Tibial artery (tissue), 4 donors: ENCODE results near the gene MRGPRX2.

Source experiments
- DNase-seq, 2 donors: peaks; one replicate each; pipeline ENCODE4 v3.0.0-alpha.2; 2019
- H3K27ac ChIP-seq, 2 donors: fragments of 200-600 bp; sonication (generic) in 1 of 2; 1 replicate in 1 of 2; 2 replicates in 1 of 2; pipeline ENCODE4 v1.5.1; 2018 to 2019; ENCODE audit warnings: mild to moderate bottlenecking in 1 of 2
- H3K27me3 ChIP-seq, 2 donors: fragments of 200-600 bp; sonication (generic) in 1 of 2; one replicate each; pipeline versions ENCODE4 v1.5.1 to v1.6.0; 2016 to 2019
- H3K36me3 ChIP-seq, 3 donors: fragments of 200-600 bp; sonication (generic) in 2 of 3; one replicate each; pipeline ENCODE4 v1.5.1; 2016 to 2019; ENCODE audit warnings: mild to moderate bottlenecking in 2 of 3
- H3K4me1 ChIP-seq, 4 donors: fragments of 200-600 bp; sonication (generic) in 2 of 4; 1 replicate in 3 of 4; 2 replicates in 1 of 4; pipeline ENCODE4 v1.5.1; 2016 to 2019
- H3K4me3 ChIP-seq, 2 donors: fragments of 200-600 bp; sonication (generic) in 1 of 2; 1 replicate in 1 of 2; 2 replicates in 1 of 2; pipeline ENCODE4 v1.5.1; 2018 to 2019; ENCODE audit warnings: mild to moderate bottlenecking in 2 of 2
- H3K9me3 ChIP-seq, 3 donors: fragments of 200-600 bp; sonication (generic) in 1 of 3; one replicate each; pipeline ENCODE4 v1.5.1; 2016 to 2019
- intact Hi-C: fragments of 100-400 bp; cut with DNase I; formaldehyde crosslinking; loops from one replicate; pipeline ENCODE4 v1.15.0; 2023; ENCODE audit warnings: low total_unique reads
- TF ChIP-seq, protein P1 (sequence below), 2 experiments: fragments of 200-600 bp in 1 of 2; fragments of 450-650 bp in 1 of 2; IDR thresholded peaks; one replicate each; pipeline ENCODE4 v1.5.1; 2017 to 2019; ENCODE audit warnings: antibody characterized with exemption in 2 of 2, mild to moderate bottlenecking in 1 of 2, moderate library complexity in 1 of 2

The MRGPRX2 gene

DNA sequence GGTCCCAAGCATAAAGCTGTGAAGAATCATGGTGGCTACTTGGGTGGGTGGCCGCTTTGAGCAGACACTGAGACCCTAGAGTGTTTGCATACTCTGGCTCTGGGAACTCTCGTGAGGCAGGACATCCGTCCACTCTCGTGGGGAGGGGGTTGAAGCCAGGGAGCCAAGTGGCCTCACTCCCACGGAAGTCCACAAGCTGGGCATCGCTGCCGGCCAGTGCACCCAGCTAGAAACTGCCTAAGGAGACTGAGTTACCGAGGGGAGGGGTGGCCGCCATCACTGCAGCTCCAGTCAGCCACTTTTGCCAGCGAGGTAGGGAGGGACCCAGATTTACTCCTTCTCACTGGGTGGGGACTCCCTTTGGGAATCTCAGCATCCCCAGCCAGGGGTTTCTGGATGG, 20.5 kb downstream of the MRGPRX2 start:
- DNase-seq: no peak
- intact Hi-C loops: no loop called here

DNA sequence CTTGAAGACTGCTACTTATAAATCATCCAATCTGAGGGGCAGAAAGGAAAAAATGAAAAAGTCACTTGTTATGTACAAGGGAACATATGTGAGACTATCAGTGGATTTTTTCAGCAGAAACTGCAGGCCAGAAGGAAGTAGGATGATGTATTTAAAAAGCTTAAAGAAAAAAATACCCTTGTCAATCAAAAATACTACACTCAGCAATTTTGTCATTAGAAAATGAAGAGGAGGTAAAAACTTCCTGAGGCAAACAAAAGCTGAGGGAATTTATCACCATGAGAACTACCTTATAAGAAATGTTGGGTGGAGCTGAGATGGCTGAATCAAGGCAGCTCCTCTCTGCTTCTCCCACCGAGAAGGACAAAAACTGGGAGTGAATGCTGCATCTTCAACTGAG, 21.1 kb downstream of the MRGPRX2 start:
- Histone ChIP-seq H3K27ac (no peak overlapping the region), H3K4me1 (no peaks in the 10 kb centered on the region), H3K4me3 (no peak overlapping the region), H3K9me3 (peaks cover 0 to 5% (median 4%) of the 10 kb centered on the region in 3 donors), H3K36me3 (no peaks in the 10 kb centered on the region), H3K27me3 (no peaks in the 10 kb centered on the region)
- intact Hi-C loops: no loop called here
- DNase-seq: no peak
- TF ChIP-seq, protein P1, sequence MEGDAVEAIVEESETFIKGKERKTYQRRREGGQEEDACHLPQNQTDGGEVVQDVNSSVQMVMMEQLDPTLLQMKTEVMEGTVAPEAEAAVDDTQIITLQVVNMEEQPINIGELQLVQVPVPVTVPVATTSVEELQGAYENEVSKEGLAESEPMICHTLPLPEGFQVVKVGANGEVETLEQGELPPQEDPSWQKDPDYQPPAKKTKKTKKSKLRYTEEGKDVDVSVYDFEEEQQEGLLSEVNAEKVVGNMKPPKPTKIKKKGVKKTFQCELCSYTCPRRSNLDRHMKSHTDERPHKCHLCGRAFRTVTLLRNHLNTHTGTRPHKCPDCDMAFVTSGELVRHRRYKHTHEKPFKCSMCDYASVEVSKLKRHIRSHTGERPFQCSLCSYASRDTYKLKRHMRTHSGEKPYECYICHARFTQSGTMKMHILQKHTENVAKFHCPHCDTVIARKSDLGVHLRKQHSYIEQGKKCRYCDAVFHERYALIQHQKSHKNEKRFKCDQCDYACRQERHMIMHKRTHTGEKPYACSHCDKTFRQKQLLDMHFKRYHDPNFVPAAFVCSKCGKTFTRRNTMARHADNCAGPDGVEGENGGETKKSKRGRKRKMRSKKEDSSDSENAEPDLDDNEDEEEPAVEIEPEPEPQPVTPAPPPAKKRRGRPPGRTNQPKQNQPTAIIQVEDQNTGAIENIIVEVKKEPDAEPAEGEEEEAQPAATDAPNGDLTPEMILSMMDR (IDR thresholded peaks at IDR 0.05): no peak

More for the DNA sequence above, 20.5 kb downstream of the MRGPRX2 start:
- Histone ChIP-seq H3K27ac (no peak overlapping the region), H3K36me3 (no peaks in the 10 kb centered on the region), H3K4me3 (no peak overlapping the region), H3K9me3 (peaks cover 0 to 10% (median 5%) of the 10 kb centered on the region in 3 donors), H3K4me1 (no peaks in the 10 kb centered on the region), H3K27me3 (no peaks in the 10 kb centered on the region)
- TF ChIP-seq, protein P1 (IDR thresholded peaks at IDR 0.05): no peak

DNA sequence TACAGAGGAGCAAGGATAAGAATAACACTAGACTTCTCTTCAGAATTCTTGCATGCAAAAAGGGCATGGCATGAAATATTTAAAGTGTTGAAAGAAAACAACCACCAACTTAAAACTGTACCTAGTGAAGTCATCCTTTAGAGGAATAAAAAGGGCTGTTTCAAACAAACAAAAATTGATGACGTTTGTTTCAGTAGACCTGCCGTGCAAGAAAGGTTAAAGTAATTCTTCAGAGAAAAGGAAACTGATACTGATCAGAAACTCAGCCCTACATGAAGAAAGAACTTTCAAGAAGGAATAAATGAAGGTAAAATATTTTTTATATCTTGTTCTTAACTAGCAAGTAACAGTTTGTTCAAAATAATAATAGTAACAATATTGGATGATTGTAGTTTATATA, 27.5 kb downstream of the MRGPRX2 start:
- Histone ChIP-seq H3K4me3 (no peak overlapping the region), H3K36me3 (no peaks in the 10 kb centered on the region), H3K27me3 (no peaks in the 10 kb centered on the region), H3K27ac (no peak overlapping the region), H3K4me1 (no peaks in the 10 kb centered on the region), H3K9me3 (no peaks in the 10 kb centered on the region)
- intact Hi-C loops: no loop called here
- TF ChIP-seq, protein P1 (IDR thresholded peaks at IDR 0.05): no peak
- no peak for DNase-seq

DNA sequence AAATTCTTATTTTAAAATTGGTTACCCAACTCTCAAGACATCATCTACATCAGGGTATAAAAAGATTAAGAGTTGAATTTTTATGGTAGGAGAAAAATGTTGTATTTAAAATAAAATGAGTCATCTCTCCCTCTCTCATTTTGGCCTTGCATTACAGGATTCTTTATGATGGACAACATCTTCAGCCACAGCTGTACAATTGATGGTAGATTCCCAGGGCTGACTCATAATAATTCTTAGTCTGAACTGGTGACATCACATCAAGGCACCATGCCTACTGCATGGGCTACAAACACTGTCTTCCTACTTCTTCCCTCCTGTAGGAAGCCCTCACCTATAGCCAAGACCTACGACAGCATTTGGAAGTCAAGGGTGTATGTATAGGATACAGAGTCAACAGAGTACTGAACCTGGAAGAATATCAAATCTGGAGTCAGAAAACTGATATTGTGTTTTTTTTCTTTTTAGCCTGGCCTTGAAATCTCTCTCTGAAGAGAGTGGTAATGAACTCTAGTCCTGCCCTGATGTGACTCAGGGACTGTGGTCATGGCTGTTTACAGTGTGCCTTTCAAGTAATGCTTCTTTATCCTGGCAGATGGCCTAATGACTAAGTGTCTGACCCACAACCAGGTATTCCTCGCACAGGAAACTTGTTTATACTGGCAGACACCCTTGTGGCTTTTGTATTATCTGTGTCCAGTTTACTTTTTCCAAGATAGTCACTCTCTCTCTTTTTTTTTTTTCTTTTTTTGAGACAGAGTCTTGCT, 32.5 kb downstream of the MRGPRX2 start:
- no peak overlapping the region for H3K27ac ChIP-seq
- TF ChIP-seq, protein P1 (IDR thresholded peaks at IDR 0.05): no peak
- H3K9me3 ChIP-seq: no peaks in the 10 kb centered on the region
- H3K4me1 ChIP-seq: no peaks in the 10 kb centered on the region
- H3K4me3 ChIP-seq: no peak overlapping the region
- no peak for DNase-seq
- intact Hi-C loops: no loop called here
- no peaks in the 10 kb centered on the region for H3K27me3 ChIP-seq
- no peaks in the 10 kb centered on the region for H3K36me3 ChIP-seq

DNA sequence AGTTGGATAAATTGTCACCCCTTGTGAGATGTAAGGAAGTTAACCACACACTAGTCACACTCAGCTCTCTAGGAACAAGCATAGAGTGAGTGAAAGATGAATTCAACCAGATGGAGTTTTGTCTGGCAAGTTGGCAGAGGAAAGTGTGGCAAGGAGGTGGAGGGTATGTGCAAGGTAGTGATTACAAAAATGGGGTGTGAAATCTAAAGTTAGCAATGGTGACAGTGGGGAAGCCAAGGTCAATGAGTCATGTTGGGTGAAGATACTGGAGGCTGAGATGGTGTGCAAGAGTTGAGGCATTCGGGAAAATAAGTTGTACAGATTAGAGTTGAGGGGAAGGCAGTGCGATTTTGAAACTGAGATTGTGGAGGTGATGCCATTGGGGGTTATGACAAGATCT, 33.7 kb downstream of the MRGPRX2 start:
- Histone ChIP-seq H3K9me3 (no peaks in the 10 kb centered on the region), H3K4me3 (no peak overlapping the region), H3K36me3 (no peaks in the 10 kb centered on the region), H3K4me1 (no peaks in the 10 kb centered on the region), H3K27ac (no peak overlapping the region), H3K27me3 (no peaks in the 10 kb centered on the region)
- DNase-seq: no peak
- intact Hi-C loops: no loop called here
- TF ChIP-seq, protein P1 (IDR thresholded peaks at IDR 0.05): no peak
